ENCODE measurements around the gene STX1B. TPM values are rescaled to one million over a fixed set of nuclear protein-coding genes. Genes with fewer than 3 reads are reported as not detected.

Gene STX1B
- total RNA-seq, 1 experiment from 2014 or later: 3.9 TPM

DNA sequence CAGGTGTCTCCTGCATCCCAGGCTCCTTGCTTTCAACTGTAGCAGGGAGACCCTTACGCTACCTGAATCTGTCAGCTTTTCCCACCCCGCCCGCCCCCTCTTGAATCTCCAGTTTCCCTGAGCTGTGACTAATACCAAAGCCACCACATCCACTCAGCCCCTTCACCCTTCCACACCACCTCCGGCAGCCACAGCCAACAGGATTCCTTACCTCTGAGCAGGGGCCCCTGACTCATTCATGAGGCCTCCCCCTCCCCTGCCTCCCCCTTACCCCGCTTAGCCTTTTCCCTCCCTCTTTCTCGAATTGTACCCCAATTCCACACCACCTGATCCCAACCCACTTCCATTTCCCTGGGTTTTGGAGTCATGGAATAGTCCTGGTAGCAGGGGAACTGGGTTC lies 2.3 kb downstream of the STX1B start:
- Histone ChIP-seq H3K9me3 (ENCODE audit: insufficient read depth, low read depth) (no peaks in the 10 kb centered on the region), H3K9me2 (ENCODE audit: insufficient read depth) (no peaks in the 10 kb centered on the region), H3K27me3 (ENCODE audit: insufficient read depth, low read depth) (peaks cover 13% of the 10 kb centered on the region; the same call in 1 of the 2 replicates), H3K4me3 (no peak overlapping the region), H4K20me1 (ENCODE audit: insufficient read depth) (no peaks in the 10 kb centered on the region), H3F3A (ENCODE audit: insufficient read depth, low read depth) (peaks cover 14% of the 10 kb centered on the region; the same call in 1 of the 2 replicates), H3K27ac (no peak overlapping the region), H2AFZ (no peak overlapping the region), H3K4me1 (replicated peaks; ENCODE audit: insufficient read depth) (peaks cover 10% of the 10 kb centered on the region), H3K4me2 (peak overlapping the region; percentile 41; the same call in 1 of the 2 replicates), H3K36me3 (ENCODE audit: low read depth) (no peaks in the 10 kb centered on the region), H3K79me2 (ENCODE audit: low read depth) (no peaks in the 10 kb centered on the region)
- no peak for DNase-seq
- TF ChIP-seq, protein P1, sequence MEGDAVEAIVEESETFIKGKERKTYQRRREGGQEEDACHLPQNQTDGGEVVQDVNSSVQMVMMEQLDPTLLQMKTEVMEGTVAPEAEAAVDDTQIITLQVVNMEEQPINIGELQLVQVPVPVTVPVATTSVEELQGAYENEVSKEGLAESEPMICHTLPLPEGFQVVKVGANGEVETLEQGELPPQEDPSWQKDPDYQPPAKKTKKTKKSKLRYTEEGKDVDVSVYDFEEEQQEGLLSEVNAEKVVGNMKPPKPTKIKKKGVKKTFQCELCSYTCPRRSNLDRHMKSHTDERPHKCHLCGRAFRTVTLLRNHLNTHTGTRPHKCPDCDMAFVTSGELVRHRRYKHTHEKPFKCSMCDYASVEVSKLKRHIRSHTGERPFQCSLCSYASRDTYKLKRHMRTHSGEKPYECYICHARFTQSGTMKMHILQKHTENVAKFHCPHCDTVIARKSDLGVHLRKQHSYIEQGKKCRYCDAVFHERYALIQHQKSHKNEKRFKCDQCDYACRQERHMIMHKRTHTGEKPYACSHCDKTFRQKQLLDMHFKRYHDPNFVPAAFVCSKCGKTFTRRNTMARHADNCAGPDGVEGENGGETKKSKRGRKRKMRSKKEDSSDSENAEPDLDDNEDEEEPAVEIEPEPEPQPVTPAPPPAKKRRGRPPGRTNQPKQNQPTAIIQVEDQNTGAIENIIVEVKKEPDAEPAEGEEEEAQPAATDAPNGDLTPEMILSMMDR (conservative IDR thresholded peaks at IDR 0.05): no peak
- no peak for TF ChIP-seq EZH2 (IDR thresholded peaks at IDR 0.05; ENCODE audit: low read depth)
- CTCF ChIA-PET: no interaction called here
- POLR2A ChIA-PET (ENCODE audit: unreplicated experiment): interaction anchor here (0.6 kb wide), 1 partner anchor 106 kb away, joined by 6 read pairs; no protein-coding TSS in a partner anchor
- BruUV-seq (replicated peaks): no TSS peak
- intact Hi-C loops (cut with micrococcal nuclease; ENCODE audit: unreplicated experiment): no loop called here

- no peaks in the 10 kb centered on the region for H3K36me3 ChIP-seq (ENCODE audit: low read depth)
- H3K4me1 ChIP-seq (replicated peaks; ENCODE audit: insufficient read depth): peaks cover 10% of the 10 kb centered on the region
- H3K9me3 ChIP-seq (ENCODE audit: insufficient read depth, low read depth): no peaks in the 10 kb centered on the region
- intact Hi-C loops (cut with micrococcal nuclease; ENCODE audit: unreplicated experiment): no loop called here
- ChIA-PET POLR2A (ENCODE audit: unreplicated experiment) (interaction anchor here (0.6 kb wide), 1 partner anchor 106 kb away, joined by 6 read pairs; no protein-coding TSS in a partner anchor), CTCF (no interaction called here)
- DNase-seq: no peak
- H3K4me3 ChIP-seq: no peak overlapping the region
- TF ChIP-seq EZH2 (IDR thresholded peaks at IDR 0.05; ENCODE audit: low read depth): no peak
- TF ChIP-seq, protein P1 (conservative IDR thresholded peaks at IDR 0.05): no peak
- H4K20me1 ChIP-seq (ENCODE audit: insufficient read depth): no peaks in the 10 kb centered on the region
- H3K4me2 ChIP-seq: no peak overlapping the region
- no peaks in the 10 kb centered on the region for H3K79me2 ChIP-seq (ENCODE audit: low read depth)
- peaks cover 14% of the 10 kb centered on the region; the same call in 1 of the 2 replicates for H3F3A ChIP-seq (ENCODE audit: insufficient read depth, low read depth)
- H3K27ac ChIP-seq: no peak overlapping the region
- H2AFZ ChIP-seq: no peak overlapping the region
- H3K9me2 ChIP-seq (ENCODE audit: insufficient read depth): no peaks in the 10 kb centered on the region
- peaks cover 13% of the 10 kb centered on the region; the same call in 1 of the 2 replicates for H3K27me3 ChIP-seq (ENCODE audit: insufficient read depth, low read depth)
- no TSS peak for BruUV-seq (replicated peaks)
Measured at GRCh38 chr16:31007684-31008083, 2.8 kb downstream of the STX1B start.

- intact Hi-C loops (cut with micrococcal nuclease; ENCODE audit: unreplicated experiment): no loop called here
- CTCF ChIA-PET: interaction anchor here (0.6 kb wide), 1 partner anchor 52 kb away, joined by 6 read pairs; no protein-coding TSS in a partner anchor
- Histone ChIP-seq H3K9me3 (ENCODE audit: insufficient read depth, low read depth) (no peaks in the 10 kb centered on the region), H4K20me1 (ENCODE audit: insufficient read depth) (no peaks in the 10 kb centered on the region), H3K79me2 (ENCODE audit: low read depth) (no peaks in the 10 kb centered on the region), H3K4me3 (no peak overlapping the region), H3K27me3 (ENCODE audit: insufficient read depth, low read depth) (peaks cover 9% of the 10 kb centered on the region; the same call in 1 of the 2 replicates), H3K36me3 (ENCODE audit: low read depth) (no peaks in the 10 kb centered on the region), H3K4me2 (no peak overlapping the region), H3K4me1 (replicated peaks; ENCODE audit: insufficient read depth) (peaks cover 10% of the 10 kb centered on the region), H3F3A (ENCODE audit: insufficient read depth, low read depth) (peaks cover 14% of the 10 kb centered on the region; the same call in 1 of the 2 replicates), H3K27ac (no peak overlapping the region), H3K9me2 (ENCODE audit: insufficient read depth) (no peaks in the 10 kb centered on the region), H2AFZ (no peak overlapping the region)
- no peak for DNase-seq
- BruUV-seq (replicated peaks): no TSS peak
- TF ChIP-seq, protein P1 (conservative IDR thresholded peaks at IDR 0.05): no peak
- TF ChIP-seq EZH2 (IDR thresholded peaks at IDR 0.05; ENCODE audit: low read depth): no peak
- POLR2A ChIA-PET (ENCODE audit: unreplicated experiment): interaction anchor here (0.6 kb wide), 1 partner anchor 57 kb away, joined by 8 read pairs; no protein-coding TSS in a partner anchor
Measured at GRCh38 chr16:31006589-31006988, 3.8 kb downstream of the STX1B start.
